CD4-positive, CD25-positive, alpha-beta regulatory T cell (primary cell): Measurements from ENCODE around the gene KSR2. TPM values are rescaled to one million over a fixed set of nuclear protein-coding genes. Genes with fewer than 3 reads are reported as not detected.
A peak's percentile ranks its signal among the peaks of the same experiment; 100 is the strongest.

ENCODE experiments used
- ATAC-seq, 2 donors: fragments of 150-1000 bp; cut with Tn5 transposase; one replicate each; pipeline ENCODE4 v1.10.0; 2021; ENCODE audit warnings: low read depth in 2 of 2, moderate number of reproducible peaks in 2 of 2, moderate library complexity in 1 of 2
- DNase-seq, 3 donors: peaks; one replicate each; pipeline versions ENCODE4 v3.0.0 to v3.0.0-alpha.2; 2012 to 2022; ENCODE audit warnings: mixed read lengths in 1 of 3
- H3K27ac ChIP-seq: one replicate; pipeline ENCODE4 v1.7.0; 2013; ENCODE audit warnings: mild to moderate bottlenecking, low read length; ENCODE audit not compliant: insufficient read depth, poor library complexity, severe bottlenecking
- H3K27me3 ChIP-seq: one replicate; pipeline ENCODE4 v1.7.0; 2013; ENCODE audit warnings: low read length; ENCODE audit not compliant: control insufficient read depth, insufficient read depth
- H3K36me3 ChIP-seq: one replicate; pipeline ENCODE4 v1.7.0; 2013; ENCODE audit warnings: mild to moderate bottlenecking, low read length, moderate library complexity; ENCODE audit not compliant: control insufficient read depth, insufficient read depth
- H3K4me1 ChIP-seq: 2 replicates; pipeline ENCODE4 v1.7.0; 2013; ENCODE audit warnings: mild to moderate bottlenecking, low read length; ENCODE audit not compliant: insufficient read depth, control insufficient read depth, poor library complexity, severe bottlenecking
- H3K4me3 ChIP-seq: one replicate; pipeline ENCODE4 v1.7.0; 2013; ENCODE audit warnings: low read depth, mild to moderate bottlenecking, low read length, moderate library complexity
- H3K9me3 ChIP-seq, 2 experiments: 1 replicate in 1 of 2; 2 replicates in 1 of 2; pipeline ENCODE4 v1.7.0; 2013; ENCODE audit warnings: low read length in 2 of 2, mild to moderate bottlenecking in 1 of 2, moderate library complexity in 1 of 2; ENCODE audit not compliant: control insufficient read depth in 2 of 2
- H3K27ac Mint-ChIP-seq, 3 donors: one replicate each; pipeline ENCODE4 v1.8.0; 2020 to 2022; ENCODE audit warnings: mild to moderate bottlenecking in 3 of 3, mixed read lengths in 3 of 3, moderate library complexity in 2 of 3
- H3K27me3 Mint-ChIP-seq: one replicate; pipeline ENCODE4 v1.8.0; 2022; ENCODE audit warnings: mild to moderate bottlenecking, mixed read lengths
- H3K36me3 Mint-ChIP-seq: one replicate; pipeline ENCODE4 v1.8.0; 2020; ENCODE audit warnings: mixed read lengths
- H3K4me1 Mint-ChIP-seq, 4 donors: one replicate each; pipeline ENCODE4 v1.8.0; 2020 to 2022; ENCODE audit warnings: mixed read lengths in 4 of 4, mild to moderate bottlenecking in 1 of 4
- H3K4me3 Mint-ChIP-seq, 4 donors: one replicate each; pipeline ENCODE4 v1.8.0; 2020 to 2022; ENCODE audit warnings: mild to moderate bottlenecking in 4 of 4, mixed read lengths in 4 of 4, moderate library complexity in 3 of 4
- H3K9me3 Mint-ChIP-seq, 7 donors: one replicate each; pipeline ENCODE4 v1.8.0; 2020 to 2022; ENCODE audit warnings: mixed read lengths in 7 of 7, mild to moderate bottlenecking in 3 of 7, moderate library complexity in 2 of 7
- polyA plus RNA-seq, 4 donors: library from polyadenylated mRNA; unstranded; fragments of 300-500 nt; fragmentation: Illumina TruSeq; gene quantifications; one replicate each; pipeline ENCODE4 v1.2.3, GENCODE V29; 2021
- total RNA-seq: library from RNA; stranded (reverse); gene quantifications from one replicate; pipeline ENCODE4 v1.2.3, GENCODE V29; 2022

KSR2 gene
- total and polyA plus RNA-seq, 5 donors from 2014 or later: 0.20 TPM; not detected in 4

DNA sequence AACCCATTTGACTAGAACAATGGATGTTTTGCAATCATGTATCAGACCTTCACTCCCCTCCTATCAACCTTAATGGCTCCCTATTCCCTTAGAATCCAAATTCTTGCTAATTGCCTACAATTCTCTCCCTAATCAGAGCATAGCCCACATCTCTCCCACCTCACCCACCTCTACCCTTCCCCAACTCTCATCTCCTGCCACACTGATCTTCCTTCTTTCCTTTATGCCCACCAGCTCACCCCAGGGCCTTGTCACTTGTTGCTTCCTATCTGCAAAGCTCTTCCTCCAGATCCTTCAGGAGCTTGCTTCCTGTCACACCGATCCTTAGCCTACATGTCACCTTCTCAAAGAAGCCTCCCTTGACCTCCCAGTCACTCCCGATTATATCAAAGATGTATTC is 177.8 kb downstream of the KSR2 start:
- Mint-ChIP-seq H3K9me3 (peaks cover 0 to 2% (median 0%) of the 10 kb centered on the region in 7 donors), H3K36me3 (no peaks in the 10 kb centered on the region), H3K4me3 (no peak overlapping the region), H3K27me3 (no peaks in the 10 kb centered on the region), H3K4me1 (no peaks in the 10 kb centered on the region), H3K27ac (no peak overlapping the region)
- no peak overlapping the region for H3K4me3 ChIP-seq
- no peaks in the 10 kb centered on the region for H3K9me3 ChIP-seq
- no peaks in the 10 kb centered on the region for H3K36me3 ChIP-seq
- DNase-seq (no peak), ATAC-seq (no peak)
- no peaks in the 10 kb centered on the region for H3K4me1 ChIP-seq
- H3K27me3 ChIP-seq: no peaks in the 10 kb centered on the region
- H3K27ac ChIP-seq: no peak overlapping the region

DNA sequence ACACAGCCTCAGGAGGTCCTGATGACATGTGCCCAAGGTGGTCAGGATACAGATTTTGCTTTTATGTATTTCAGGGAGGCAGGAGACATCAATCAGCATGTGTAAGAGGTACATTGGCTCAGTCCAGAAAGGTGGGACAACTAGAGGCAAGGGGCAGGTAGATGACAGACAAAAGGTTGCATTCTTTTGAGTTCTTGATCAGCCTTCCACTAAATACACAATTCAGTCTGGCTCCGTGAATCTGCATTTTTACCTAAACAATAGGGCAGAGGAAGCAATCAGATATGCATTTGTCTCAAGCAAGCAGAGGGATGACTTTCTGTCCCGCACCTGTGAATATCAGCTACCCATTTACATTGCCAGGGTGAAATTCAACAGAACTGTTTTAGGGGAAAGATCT is 178.6 kb downstream of the KSR2 start:
- Histone ChIP-seq H3K27ac (no peak overlapping the region), H3K9me3 (no peaks in the 10 kb centered on the region), H3K4me3 (no peak overlapping the region), H3K36me3 (no peaks in the 10 kb centered on the region), H3K4me1 (no peaks in the 10 kb centered on the region), H3K27me3 (no peaks in the 10 kb centered on the region)
- no peaks in the 10 kb centered on the region for H3K4me1 Mint-ChIP-seq
- no peaks in the 10 kb centered on the region for H3K36me3 Mint-ChIP-seq
- ATAC-seq (no peak), DNase-seq (no peak)
- peaks cover 0 to 5% (median 2%) of the 10 kb centered on the region in 7 donors for H3K9me3 Mint-ChIP-seq
- no peak overlapping the region for H3K27ac Mint-ChIP-seq
- H3K4me3 Mint-ChIP-seq: no peak overlapping the region
- H3K27me3 Mint-ChIP-seq: no peaks in the 10 kb centered on the region

DNA sequence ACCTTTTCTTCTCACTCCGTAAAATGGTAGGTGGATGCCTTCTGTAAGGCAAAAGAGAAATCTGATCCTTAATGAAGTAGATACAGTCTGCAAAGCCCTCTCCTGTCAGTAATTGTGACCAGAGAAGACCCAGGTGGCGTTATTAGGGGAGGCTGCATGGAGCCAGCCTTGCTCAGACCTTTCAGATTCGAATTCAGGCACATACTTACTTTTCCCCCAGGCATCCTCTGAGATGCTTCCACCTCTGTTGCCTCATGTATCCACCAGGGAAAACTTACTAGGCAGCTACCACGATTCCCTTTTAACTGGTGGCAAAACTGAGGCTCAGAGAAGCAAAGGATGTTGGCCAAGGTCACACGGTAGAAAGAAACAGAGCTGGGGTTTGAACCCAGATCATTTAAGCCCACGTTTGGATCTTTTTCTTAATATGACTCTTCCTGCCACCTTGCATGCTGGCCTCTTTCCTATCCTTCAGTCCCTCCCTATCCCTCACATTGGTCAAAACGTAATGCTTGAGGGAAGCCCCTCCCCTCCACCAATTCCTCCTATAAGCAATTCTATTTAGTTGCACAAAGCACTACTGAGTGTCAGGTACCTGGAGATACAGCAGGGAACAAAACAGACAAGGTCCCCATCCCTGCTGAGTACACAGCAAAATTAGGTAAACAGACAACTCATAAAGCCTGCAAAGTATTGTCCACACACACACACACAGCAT is 179.4 kb downstream of the KSR2 start:
- H3K27ac ChIP-seq: no peak overlapping the region
- peaks cover 0 to 2% of the 10 kb centered on the region in 2 experiments for H3K9me3 ChIP-seq
- no peaks in the 10 kb centered on the region for H3K4me1 Mint-ChIP-seq
- H3K9me3 Mint-ChIP-seq: peaks cover 0 to 5% (median 3%) of the 10 kb centered on the region in 7 donors
- DNase-seq (no peak), ATAC-seq (no peak)
- no peaks in the 10 kb centered on the region for H3K4me1 ChIP-seq
- H3K4me3 ChIP-seq: no peak overlapping the region
- H3K36me3 Mint-ChIP-seq: no peaks in the 10 kb centered on the region
- no peaks in the 10 kb centered on the region for H3K27me3 ChIP-seq
- H3K4me3 Mint-ChIP-seq: no peak overlapping the region
- no peaks in the 10 kb centered on the region for H3K27me3 Mint-ChIP-seq
- H3K36me3 ChIP-seq: no peaks in the 10 kb centered on the region
- H3K27ac Mint-ChIP-seq: no peak overlapping the region

DNA sequence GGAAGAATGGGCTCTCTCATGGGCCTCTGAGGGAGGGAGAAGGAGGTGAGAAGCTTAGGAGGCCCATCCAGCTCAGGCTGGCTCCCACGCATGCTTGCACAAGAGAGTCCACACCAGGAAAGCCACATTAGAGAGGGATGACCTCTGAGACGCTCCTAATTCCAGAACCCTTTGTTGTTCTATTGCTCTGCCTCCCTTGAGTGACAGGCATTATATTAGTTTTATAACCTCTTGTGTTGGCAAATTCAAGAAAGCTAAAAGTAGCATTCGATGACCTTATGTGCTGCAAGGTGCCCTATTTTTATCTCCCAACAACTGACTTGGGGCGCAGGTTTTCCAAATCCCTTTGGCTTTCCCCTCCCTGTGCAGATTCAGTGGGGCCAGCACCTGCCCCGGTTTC is 190.1 kb downstream of the KSR2 start:
- Mint-ChIP-seq H3K4me3 (no peak overlapping the region), H3K36me3 (no peaks in the 10 kb centered on the region), H3K27ac (no peak overlapping the region), H3K9me3 (peaks cover 0 to 1% (median 0%) of the 10 kb centered on the region in 7 donors), H3K4me1 (no peaks in the 10 kb centered on the region), H3K27me3 (no peaks in the 10 kb centered on the region)
- Histone ChIP-seq H3K9me3 (no peaks in the 10 kb centered on the region), H3K27ac (no peak overlapping the region), H3K4me1 (no peaks in the 10 kb centered on the region), H3K27me3 (no peaks in the 10 kb centered on the region), H3K36me3 (no peaks in the 10 kb centered on the region), H3K4me3 (no peak overlapping the region)
- ATAC-seq (no peak), DNase-seq (no peak)

DNA sequence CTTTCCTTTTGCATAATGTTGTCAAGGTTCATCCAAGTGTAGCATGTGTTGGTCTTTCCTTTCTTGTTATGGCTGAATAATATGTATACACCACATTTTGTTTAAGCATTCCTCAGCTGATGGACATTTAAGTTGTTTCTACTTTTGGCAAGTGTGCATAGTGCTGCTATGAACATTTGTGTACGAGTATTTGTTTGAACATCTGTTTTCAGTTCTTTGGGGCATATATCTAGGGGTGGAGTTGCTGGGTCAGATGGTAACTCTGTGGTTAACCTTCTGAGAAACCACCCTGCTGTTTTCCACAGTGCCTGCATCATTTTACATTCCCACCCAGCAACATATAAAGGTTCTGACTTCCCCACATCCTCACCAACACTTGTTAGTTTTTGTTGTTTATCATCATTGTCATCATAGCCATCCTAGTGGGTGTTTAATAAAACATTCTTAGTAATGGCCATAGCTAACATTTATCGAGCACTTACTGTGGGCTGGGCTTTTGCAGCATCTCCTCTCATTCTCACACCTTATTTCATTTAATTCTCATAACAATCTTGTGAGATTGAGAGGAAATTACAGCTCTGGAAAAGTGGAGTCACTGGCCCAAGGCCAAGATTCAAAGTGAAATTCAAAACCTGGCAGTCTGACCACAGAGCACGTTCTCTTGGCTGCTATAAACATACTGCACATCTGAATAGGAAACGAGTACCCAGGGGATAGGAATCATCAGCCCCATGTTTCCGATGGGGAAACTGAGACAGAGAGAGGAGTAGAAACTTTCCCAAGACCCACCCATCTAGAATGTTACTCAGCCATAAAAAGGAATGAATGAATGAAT is 193.6 kb downstream of the KSR2 start:
- Mint-ChIP-seq H3K4me3 (no peak overlapping the region), H3K9me3 (no peaks in the 10 kb centered on the region), H3K27me3 (no peaks in the 10 kb centered on the region), H3K27ac (no peak overlapping the region), H3K36me3 (no peaks in the 10 kb centered on the region), H3K4me1 (no peaks in the 10 kb centered on the region)
- Histone ChIP-seq H3K9me3 (no peaks in the 10 kb centered on the region), H3K4me1 (no peaks in the 10 kb centered on the region), H3K27me3 (no peaks in the 10 kb centered on the region), H3K27ac (no peak overlapping the region), H3K4me3 (no peak overlapping the region), H3K36me3 (no peaks in the 10 kb centered on the region)
- ATAC-seq: no peak
- DNase-seq: no peak

DNA sequence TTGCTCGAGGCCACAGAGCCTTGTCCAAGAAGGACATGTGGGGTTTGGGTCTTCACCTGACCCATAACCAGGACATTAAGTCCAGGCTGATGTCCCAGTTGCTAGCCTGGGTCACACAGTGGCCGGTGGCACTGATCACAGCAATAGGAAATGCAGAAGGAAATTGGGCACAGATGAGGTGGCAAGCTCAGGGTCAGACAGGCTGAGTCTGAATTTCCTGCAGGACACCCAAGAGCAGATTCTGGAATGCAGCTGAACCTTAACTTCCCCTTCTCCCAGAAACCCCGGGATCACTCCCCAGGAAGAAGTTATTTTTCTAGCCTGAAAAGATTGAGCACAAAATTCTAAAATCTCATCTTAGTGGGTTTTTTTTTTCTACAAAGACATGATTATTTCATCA is 199.9 kb downstream of the KSR2 start:
- Histone ChIP-seq H3K4me3 (no peak overlapping the region), H3K36me3 (no peaks in the 10 kb centered on the region), H3K4me1 (no peaks in the 10 kb centered on the region), H3K9me3 (no peaks in the 10 kb centered on the region), H3K27ac (no peak overlapping the region), H3K27me3 (no peaks in the 10 kb centered on the region)
- H3K4me1 Mint-ChIP-seq: no peaks in the 10 kb centered on the region
- DNase-seq: no peak
- H3K4me3 Mint-ChIP-seq: no peak overlapping the region
- no peak for ATAC-seq
- no peaks in the 10 kb centered on the region for H3K36me3 Mint-ChIP-seq
- no peak overlapping the region for H3K27ac Mint-ChIP-seq
- peaks cover 0 to 13% (median 3%) of the 10 kb centered on the region in 7 donors for H3K9me3 Mint-ChIP-seq
- peaks cover 5% of the 10 kb centered on the region for H3K27me3 Mint-ChIP-seq

DNA sequence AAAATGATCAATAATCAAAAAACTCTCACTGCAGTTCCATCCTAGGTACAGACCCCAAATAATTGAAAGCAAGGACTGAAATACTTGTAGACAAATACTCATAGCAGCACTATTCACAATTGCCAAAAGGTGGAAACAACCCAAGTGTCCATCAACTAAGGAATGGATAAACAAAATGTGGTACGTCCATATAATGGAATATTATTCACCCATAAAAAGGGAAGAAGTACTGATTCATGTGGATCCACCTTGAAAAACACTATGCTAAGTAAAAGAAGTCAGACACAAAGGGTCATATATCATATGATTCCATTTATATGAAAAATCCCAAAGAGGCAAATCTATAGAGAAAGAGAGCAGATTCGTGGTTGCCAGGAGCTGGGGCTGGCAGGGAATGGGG is 202.8 kb downstream of the KSR2 start:
- Mint-ChIP-seq H3K36me3 (no peaks in the 10 kb centered on the region), H3K4me3 (no peak overlapping the region), H3K27ac (peak overlapping the region in 1 of 3 donors; percentile 72), H3K4me1 (no peaks in the 10 kb centered on the region), H3K9me3 (peaks cover 0 to 23% (median 3%) of the 10 kb centered on the region in 7 donors), H3K27me3 (peaks cover 5% of the 10 kb centered on the region)
- ATAC-seq (no peak), DNase-seq (no peak)
- no peaks in the 10 kb centered on the region for H3K36me3 ChIP-seq
- no peaks in the 10 kb centered on the region for H3K27me3 ChIP-seq
- H3K27ac ChIP-seq: no peak overlapping the region
- no peak overlapping the region for H3K4me3 ChIP-seq
- H3K9me3 ChIP-seq: no peaks in the 10 kb centered on the region
- H3K4me1 ChIP-seq: no peaks in the 10 kb centered on the region
